Keratinocyte (primary cell): Measurements from ENCODE around the gene ATP11A.

Experiments used
- EZH2 ChIP-seq: IDR thresholded peaks from one replicate; pipeline ENCODE4 v1.6.1; 2012; ENCODE audit warnings: inconsistent platforms, mild to moderate bottlenecking, low read length, moderate library complexity
- TF ChIP-seq, protein P1 (sequence below), 3 experiments: IDR thresholded peaks in 1 of 3; conservative IDR thresholded peaks in 1 of 3; optimal IDR thresholded peaks in 1 of 3; 2 replicates in 2 of 3; 3 replicates in 1 of 3; pipeline versions ENCODE3 to v1.5.1; 2011; ENCODE audit warnings: low read length in 3 of 3, mild to moderate bottlenecking in 3 of 3, moderate library complexity in 2 of 3, control low read depth in 1 of 3, inconsistent platforms in 1 of 3; ENCODE audit not compliant: insufficient read depth in 2 of 3; ENCODE audit errors: extremely low read depth in 1 of 3

DNA sequence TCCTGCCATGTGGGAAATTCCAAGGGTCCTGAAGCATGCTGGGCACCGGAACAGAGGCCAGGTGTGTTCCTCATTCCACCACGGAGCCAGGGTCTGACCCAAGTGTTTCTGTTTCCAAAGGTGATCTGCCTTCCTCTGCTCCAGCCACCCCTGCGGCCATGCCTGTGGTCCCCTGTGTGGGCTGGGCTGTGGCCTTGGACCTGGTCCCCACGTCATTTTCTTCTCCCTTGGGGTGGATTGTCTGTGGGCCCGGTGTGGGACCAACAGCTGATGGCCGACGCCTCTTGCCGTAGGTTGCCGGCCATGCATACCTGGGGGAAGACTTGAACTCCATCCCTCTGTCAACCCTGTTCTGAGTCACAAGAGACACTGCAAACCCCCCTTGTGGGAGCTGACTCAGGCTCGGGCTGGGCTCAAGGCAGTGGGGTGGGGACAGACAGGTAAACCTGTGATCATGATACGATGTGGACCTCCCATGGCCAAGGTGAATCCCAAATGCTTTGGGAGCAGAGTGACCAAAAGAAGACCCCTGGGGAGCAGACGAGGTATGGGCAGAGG, 35.0 kb downstream of the ATP11A start:
- TF ChIP-seq, protein P1, sequence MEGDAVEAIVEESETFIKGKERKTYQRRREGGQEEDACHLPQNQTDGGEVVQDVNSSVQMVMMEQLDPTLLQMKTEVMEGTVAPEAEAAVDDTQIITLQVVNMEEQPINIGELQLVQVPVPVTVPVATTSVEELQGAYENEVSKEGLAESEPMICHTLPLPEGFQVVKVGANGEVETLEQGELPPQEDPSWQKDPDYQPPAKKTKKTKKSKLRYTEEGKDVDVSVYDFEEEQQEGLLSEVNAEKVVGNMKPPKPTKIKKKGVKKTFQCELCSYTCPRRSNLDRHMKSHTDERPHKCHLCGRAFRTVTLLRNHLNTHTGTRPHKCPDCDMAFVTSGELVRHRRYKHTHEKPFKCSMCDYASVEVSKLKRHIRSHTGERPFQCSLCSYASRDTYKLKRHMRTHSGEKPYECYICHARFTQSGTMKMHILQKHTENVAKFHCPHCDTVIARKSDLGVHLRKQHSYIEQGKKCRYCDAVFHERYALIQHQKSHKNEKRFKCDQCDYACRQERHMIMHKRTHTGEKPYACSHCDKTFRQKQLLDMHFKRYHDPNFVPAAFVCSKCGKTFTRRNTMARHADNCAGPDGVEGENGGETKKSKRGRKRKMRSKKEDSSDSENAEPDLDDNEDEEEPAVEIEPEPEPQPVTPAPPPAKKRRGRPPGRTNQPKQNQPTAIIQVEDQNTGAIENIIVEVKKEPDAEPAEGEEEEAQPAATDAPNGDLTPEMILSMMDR (optimal IDR thresholded peaks at IDR 0.05 in 1 of 3, IDR thresholded peaks at IDR 0.05 in 1 of 3, conservative IDR thresholded peaks at IDR 0.05 in 1 of 3; ENCODE audit: extremely low read depth in 1 of 3, insufficient read depth in 2 of 3, low read length in 3 of 3), result no peak
- TF ChIP-seq EZH2, result no peak
